Activated T-helper 2 cell treated with anti-CD3 and anti-CD28 coated beads, Interferon-gamma antibody, Interleukin-2, Interleukin-4, amounts not matched to agents 10 μg/mL and 5 μg/mL and 100 μg/mL, durations not matched to agents 14 hours and 24 hours and 36 hours (primary cell): ENCODE results near the gene CLIC6. TPM values are rescaled to one million over a fixed set of nuclear protein-coding genes. Genes with fewer than 3 reads are reported as not detected.

Experiments
- DNase-seq: peaks from one replicate; pipeline ENCODE4 v3.0.0; 2021; ENCODE audit warnings: low spot score
- H3K27ac Mint-ChIP-seq: one replicate; pipeline ENCODE4 v1.8.0; 2021; ENCODE audit warnings: mixed read lengths
- H3K27me3 Mint-ChIP-seq: one replicate; pipeline ENCODE4 v1.8.0; 2021; ENCODE audit warnings: low read depth, mixed read lengths
- H3K36me3 Mint-ChIP-seq: one replicate; pipeline ENCODE4 v1.8.0; 2021; ENCODE audit warnings: low read depth, mixed read lengths
- H3K4me1 Mint-ChIP-seq: one replicate; pipeline ENCODE4 v1.8.0; 2021; ENCODE audit warnings: low read depth, mixed read lengths
- H3K4me3 Mint-ChIP-seq: one replicate; pipeline ENCODE4 v1.8.0; 2021; ENCODE audit warnings: low read depth, mild to moderate bottlenecking, moderate library complexity, mixed read lengths
- H3K9me3 Mint-ChIP-seq: one replicate; pipeline ENCODE4 v1.8.0; 2021; ENCODE audit warnings: mixed read lengths
- intact Hi-C: fragments of 100-400 bp; cut with micrococcal nuclease; formaldehyde crosslinking; loops from one replicate; pipeline ENCODE4 v1.15.1; 2023
- total RNA-seq: library from RNA; stranded (reverse); gene quantifications from 2 replicates; pipeline ENCODE4 v1.2.3, GENCODE V29; 2022

The CLIC6 gene
- total RNA-seq, 1 donor from 2014 or later = 1.0 TPM

DNA sequence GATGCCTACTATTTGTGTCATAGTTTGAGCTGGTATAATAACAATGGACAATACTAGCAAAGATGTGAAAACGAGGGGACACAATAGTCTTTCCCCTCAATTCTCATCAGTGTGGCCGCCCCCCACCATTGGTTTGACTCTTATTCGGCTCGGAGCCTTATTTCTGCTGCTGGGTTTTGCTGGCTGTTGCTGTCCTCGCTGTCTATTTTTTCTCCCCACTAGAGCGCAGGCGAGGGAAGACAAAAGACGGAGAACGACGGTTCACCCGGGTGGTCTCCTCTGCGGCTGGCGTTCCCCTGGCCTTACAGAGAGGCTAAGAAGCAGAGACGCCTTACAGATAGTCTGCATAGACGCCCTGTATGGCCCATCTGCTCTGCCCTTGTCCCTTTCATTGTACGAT, 19.4 kb downstream of the CLIC6 start:
- no peaks in the 10 kb centered on the region for H3K36me3 Mint-ChIP-seq
- intact Hi-C loops = no loop called here
- peak; percentile 21 for DNase-seq

DNA sequence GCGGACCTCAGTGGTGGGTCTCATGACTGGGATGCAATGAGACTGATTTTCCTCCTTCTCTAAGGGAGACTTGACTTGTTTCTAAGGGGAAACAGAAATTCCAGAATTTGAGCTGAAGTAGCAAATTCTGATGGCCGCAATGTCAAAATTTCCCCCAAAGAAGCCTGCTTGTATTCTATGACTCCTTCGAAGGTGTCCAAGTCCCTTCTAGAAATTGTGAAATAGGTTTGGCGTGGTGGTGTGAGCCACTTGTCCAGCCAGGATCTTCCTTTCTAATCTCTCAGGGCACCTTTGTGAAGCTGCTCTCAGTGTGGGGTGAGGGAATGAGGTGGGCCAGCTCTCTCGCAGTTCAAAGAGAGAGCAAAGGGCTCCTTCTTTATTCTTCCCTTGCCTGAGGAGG, 19.9 kb downstream of the CLIC6 start:
- intact Hi-C loops = no loop called here
- DNase-seq = no peak
- no peak overlapping the region for H3K4me3 Mint-ChIP-seq
- no peaks in the 10 kb centered on the region for H3K9me3 Mint-ChIP-seq
- H3K36me3 Mint-ChIP-seq = no peaks in the 10 kb centered on the region
- H3K27me3 Mint-ChIP-seq = peaks cover 31% of the 10 kb centered on the region
- H3K4me1 Mint-ChIP-seq = peaks cover 5% of the 10 kb centered on the region
- H3K27ac Mint-ChIP-seq = no peak overlapping the region

More for the DNA sequence above, 19.4 kb downstream of the CLIC6 start:
- no peak overlapping the region for H3K27ac Mint-ChIP-seq
- H3K27me3 Mint-ChIP-seq = peaks cover 29% of the 10 kb centered on the region
- H3K4me1 Mint-ChIP-seq = peaks cover 2% of the 10 kb centered on the region
- H3K4me3 Mint-ChIP-seq = no peak overlapping the region
- H3K9me3 Mint-ChIP-seq = no peaks in the 10 kb centered on the region

DNA sequence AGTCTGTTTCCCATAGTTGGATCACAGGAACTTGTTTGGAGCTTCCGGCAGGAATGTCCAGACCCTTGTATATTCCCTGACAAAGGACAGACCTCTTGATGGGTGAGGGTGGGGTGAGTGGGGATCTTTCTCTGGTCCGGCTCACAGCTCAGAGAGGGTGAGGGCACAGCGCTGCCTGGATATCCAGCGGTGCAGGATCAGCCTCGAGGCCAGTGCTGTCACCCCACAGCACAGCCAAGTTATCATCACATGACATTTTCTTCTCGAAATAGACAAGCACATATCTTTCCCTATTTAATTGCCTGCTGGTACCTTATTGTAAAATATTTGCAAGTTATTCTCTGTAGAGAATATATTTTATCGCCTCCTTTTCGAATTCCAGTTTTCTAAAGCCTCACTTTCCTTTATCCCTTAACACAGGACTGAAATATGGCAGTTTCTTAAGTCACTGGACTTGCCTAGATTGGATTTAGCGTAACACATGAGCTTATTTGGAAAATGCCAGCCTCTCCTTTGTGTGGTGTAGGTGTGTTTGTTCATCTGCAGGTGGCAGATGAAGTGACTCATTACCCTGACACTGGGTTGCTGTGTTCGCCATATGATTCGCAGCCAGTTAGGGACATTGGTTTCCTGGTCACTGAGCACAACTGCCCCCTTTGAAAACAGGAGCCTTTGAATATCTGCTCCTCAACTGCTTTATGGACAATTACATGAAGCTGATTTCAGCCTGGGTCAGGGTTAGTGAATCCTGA, 21.4 kb downstream of the CLIC6 start:
- no peak overlapping the region for H3K27ac Mint-ChIP-seq
- no peaks in the 10 kb centered on the region for H3K9me3 Mint-ChIP-seq
- no peak for DNase-seq
- no peaks in the 10 kb centered on the region for H3K36me3 Mint-ChIP-seq
- intact Hi-C loops = loop anchor here (5.0 kb wide), 1 partner anchor 1337 kb away; no protein-coding TSS in a partner anchor
- peaks cover 5% of the 10 kb centered on the region for H3K4me1 Mint-ChIP-seq
- H3K4me3 Mint-ChIP-seq = no peak overlapping the region
- peaks cover 36% of the 10 kb centered on the region for H3K27me3 Mint-ChIP-seq

DNA sequence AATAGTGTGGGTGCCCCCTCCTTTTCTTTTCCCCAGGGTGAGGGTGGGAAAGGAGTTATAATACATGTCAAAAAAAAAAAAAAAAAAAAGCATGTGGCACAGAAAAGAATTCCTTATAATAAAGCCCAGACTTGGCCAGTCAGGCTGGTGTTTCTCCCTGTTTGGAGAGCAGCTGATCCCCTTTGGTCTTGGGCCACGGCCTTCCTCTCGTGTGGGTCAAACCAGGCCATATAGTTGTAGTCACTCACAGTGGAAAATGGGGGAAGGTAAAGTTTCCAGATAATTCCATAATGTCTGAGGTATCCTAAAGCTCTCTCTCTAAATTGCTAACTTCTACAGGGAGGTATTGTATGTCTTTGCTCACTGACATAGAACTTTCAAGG, 22.0 kb downstream of the CLIC6 start:
- intact Hi-C loops = loop anchor here (5.0 kb wide), 1 partner anchor 1337 kb away; no protein-coding TSS in a partner anchor
- peaks cover 36% of the 10 kb centered on the region for H3K27me3 Mint-ChIP-seq
- H3K9me3 Mint-ChIP-seq = no peaks in the 10 kb centered on the region
- DNase-seq = no peak
- H3K27ac Mint-ChIP-seq = no peak overlapping the region
- H3K4me1 Mint-ChIP-seq = peaks cover 5% of the 10 kb centered on the region
- no peak overlapping the region for H3K4me3 Mint-ChIP-seq
- no peaks in the 10 kb centered on the region for H3K36me3 Mint-ChIP-seq

DNA sequence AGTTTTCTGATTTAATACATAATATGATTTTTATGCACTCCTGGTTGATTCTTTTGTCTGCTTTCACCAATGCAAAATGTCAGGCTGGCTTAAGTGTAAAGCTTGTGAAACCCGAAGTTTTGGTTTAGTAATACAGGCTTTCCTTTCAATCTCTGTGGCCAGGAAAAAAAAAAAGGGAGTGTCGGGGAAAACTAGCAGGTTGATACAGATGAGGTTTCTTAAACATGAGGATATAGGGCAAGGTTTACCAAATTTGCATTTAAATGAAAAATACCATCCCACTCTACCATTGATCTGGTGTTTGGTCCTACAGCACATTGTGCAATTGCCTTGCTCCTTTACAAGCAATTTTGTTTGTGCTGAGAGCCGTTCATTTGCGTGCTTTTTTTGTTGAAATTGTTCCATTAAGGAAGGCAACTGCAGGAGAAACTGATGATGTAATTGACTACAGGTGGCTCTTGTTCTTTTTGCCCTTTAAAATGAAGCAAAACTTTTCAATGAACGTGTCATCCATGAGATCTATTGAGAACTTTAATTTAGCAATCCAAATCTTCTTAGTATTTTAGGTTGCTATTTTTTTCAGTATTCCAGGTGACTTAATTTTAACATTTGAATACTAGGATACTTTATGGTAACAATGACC, 22.7 kb downstream of the CLIC6 start:
- Mint-ChIP-seq H3K4me3 (no peak overlapping the region), H3K27ac (no peak overlapping the region), H3K27me3 (peaks cover 36% of the 10 kb centered on the region), H3K9me3 (no peaks in the 10 kb centered on the region), H3K4me1 (peaks cover 5% of the 10 kb centered on the region), H3K36me3 (no peaks in the 10 kb centered on the region)
- no peak for DNase-seq
- intact Hi-C loops = loop anchor here (2.0 to 5.0 kb wide), 2 partner anchors 1149 to 1336 kb away; no protein-coding TSS in a partner anchor

DNA sequence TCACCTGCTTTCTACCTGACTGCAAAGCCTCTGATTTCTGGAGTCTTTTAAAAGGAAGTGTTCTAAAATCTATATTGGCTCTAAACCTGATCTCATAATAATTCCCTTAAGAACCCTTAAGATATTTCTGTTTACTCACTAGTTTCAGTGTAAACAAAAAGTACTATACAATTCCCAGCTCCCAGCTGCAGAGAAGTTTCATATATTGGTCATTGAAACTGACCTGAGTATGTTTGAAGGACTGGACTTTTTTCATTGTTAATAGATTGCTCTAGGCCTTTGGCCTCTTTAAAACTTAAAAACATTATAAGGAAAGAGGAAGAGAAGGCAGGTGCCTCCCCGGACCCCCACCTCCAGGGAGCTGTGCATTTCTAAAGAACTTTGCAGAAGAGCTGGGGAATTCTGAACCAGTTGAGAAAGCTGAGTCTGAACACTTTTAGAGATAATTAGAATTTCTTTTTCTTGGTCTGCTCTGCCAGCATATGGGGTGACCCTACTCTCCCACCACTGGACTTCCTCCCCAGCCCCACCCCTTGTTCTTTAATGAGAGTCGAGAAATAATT, 23.7 kb downstream of the CLIC6 start:
- Mint-ChIP-seq H3K27me3 (peaks cover 32% of the 10 kb centered on the region), H3K4me3 (no peak overlapping the region), H3K4me1 (peaks cover 5% of the 10 kb centered on the region)

DNA sequence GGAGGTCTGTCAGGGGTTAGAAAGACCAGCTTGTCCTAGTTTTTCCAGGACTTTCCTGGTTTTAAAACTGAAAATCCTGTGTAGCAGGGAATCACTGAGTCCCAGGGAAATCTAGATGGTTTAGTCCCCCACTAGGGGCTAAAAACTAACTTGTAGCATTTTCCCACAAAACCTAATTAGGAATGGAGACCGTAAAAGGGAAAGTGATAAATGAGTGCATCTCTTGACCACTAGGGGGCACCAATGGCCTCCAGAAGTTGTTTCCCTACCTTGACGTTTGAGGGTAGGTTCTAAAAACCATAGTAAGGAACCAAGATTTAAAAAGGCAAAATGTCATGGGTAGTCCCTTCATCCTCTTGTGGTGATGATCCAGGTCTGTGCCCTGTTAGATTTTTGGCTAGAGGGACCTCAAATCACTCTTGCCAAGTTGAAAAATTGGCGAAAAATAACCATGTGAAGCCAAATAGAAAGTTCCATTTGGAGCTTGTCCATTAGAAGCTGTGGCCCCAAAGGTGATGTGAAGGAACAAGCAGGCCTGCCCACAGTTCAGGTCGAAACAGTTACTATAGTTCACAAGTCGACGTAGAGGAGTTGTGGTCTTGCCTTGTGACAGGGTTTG, 24.5 kb downstream of the CLIC6 start:
- Mint-ChIP-seq H3K9me3 (no peaks in the 10 kb centered on the region), H3K27ac (no peak overlapping the region), H3K36me3 (no peaks in the 10 kb centered on the region), H3K4me3 (no peak overlapping the region), H3K27me3 (peaks cover 32% of the 10 kb centered on the region), H3K4me1 (peaks cover 5% of the 10 kb centered on the region)
- intact Hi-C loops = loop anchor here (2.0 to 5.0 kb wide), 2 partner anchors 1148 to 1334 kb away; no protein-coding TSS in a partner anchor
- peak; percentile 22 for DNase-seq

More for the DNA sequence above, 23.7 kb downstream of the CLIC6 start:
- intact Hi-C loops = loop anchor here (2.0 to 5.0 kb wide), 2 partner anchors 1148 to 1335 kb away; no protein-coding TSS in a partner anchor
- H3K9me3 Mint-ChIP-seq = no peaks in the 10 kb centered on the region
- no peaks in the 10 kb centered on the region for H3K36me3 Mint-ChIP-seq
- H3K27ac Mint-ChIP-seq = no peak overlapping the region
- no peak for DNase-seq

DNA sequence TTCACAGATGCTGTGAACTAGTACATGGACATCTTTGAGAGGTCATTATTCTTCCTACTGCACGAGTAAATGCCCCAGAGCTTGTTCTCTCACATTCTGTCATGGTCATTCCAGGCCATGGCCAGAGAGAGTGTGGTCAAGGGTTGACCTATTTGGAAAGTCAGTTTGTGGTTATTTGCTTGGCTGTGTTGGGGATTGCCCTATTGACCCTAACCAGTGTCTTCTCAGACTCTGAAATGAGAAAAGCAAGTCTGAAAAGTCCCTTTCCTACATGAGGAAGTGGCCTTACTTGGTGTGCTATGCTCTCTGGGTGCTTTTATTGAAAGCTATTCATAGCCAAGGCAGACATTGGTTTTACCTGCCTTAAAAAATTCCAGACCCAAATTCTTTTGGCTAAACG, 26.6 kb downstream of the CLIC6 start:
- Mint-ChIP-seq H3K36me3 (no peaks in the 10 kb centered on the region), H3K4me1 (peaks cover 5% of the 10 kb centered on the region), H3K4me3 (no peak overlapping the region), H3K9me3 (no peaks in the 10 kb centered on the region), H3K27me3 (peaks cover 30% of the 10 kb centered on the region), H3K27ac (no peak overlapping the region)
- DNase-seq = no peak
- intact Hi-C loops = no loop called here

DNA sequence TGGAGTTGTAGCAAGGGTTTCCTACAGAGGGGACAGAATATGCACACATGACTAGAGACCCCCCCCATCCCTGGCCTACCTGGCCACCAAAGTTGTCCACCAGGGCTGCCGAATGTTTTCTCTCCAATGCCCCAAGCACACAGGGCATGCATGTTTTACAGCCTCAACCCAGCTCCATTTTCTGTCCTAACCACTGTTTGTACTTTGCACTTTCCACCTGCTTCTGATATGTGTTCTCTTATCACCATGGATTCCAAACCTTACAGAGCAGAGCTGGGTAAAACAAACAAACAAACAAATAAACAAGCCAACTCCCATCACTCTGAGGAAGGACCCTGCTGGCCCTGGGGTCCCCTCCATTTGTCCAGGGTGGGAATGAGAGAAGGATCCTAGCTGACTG, 27.3 kb downstream of the CLIC6 start:
- Mint-ChIP-seq H3K27ac (no peak overlapping the region), H3K9me3 (no peaks in the 10 kb centered on the region), H3K36me3 (no peaks in the 10 kb centered on the region), H3K4me1 (peaks cover 5% of the 10 kb centered on the region), H3K27me3 (peaks cover 30% of the 10 kb centered on the region), H3K4me3 (no peak overlapping the region)
- intact Hi-C loops = no loop called here
- no peak for DNase-seq

DNA sequence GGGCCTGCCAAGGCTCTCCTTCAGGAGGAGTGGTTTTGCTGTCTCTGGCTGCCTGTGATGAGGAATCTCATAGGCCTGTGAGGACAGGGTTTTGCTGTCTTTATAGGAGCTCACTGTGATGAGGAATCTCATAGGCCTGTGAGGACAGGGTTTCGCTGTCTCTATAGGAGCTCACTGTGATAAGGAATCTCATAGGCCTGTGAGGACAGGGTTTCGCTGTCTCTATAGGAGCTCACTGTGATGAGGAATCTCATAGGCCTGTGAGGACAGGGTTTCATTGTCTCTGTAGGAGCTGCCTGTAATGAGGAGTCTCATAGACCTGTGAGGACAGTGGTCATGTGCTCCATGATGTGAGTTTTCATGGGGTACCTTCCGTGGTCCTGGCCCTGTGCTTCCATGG, 29.0 kb downstream of the CLIC6 start:
- Mint-ChIP-seq H3K36me3 (no peaks in the 10 kb centered on the region), H3K4me1 (peaks cover 5% of the 10 kb centered on the region), H3K27me3 (peaks cover 19% of the 10 kb centered on the region), H3K9me3 (no peaks in the 10 kb centered on the region), H3K4me3 (no peak overlapping the region), H3K27ac (no peak overlapping the region)
- DNase-seq = no peak
- intact Hi-C loops = no loop called here

DNA sequence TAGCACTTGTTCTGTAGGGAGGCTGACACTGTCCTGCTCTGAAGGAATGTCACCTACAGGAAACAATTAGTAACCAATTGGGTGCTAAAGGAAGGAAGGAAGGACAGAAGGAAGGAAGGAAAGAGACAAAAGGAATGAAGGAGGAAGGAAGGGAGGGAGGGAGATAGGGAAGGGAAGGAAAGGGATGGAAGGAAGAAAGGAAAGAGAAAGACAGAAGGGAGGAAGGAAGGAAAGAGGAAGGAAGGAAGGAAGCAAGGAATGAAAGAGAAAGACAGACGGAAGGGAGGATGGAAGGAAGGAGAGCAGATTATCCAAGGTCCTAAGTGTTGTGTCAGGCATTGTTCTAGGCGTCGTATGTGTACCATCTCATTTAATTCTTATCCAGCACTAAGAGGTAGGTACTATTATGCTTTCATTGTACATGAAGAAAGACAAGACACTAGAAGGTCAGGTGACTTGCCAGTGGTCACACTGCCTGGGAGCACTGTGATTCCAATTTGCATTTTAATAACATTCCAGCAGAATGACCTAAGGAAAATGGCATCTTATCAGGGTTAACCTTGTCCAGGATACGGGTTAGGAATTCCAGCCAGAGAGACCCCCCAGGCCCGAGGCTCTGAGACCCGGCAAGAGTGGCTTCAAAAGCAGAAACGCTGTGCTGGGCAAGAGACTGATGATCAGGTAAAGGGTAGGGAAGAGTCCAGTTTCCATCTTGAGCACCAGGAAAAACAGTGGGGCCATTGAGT, 29.6 kb downstream of the CLIC6 start:
- Mint-ChIP-seq H3K4me1 (peaks cover under 1% of the 10 kb centered on the region), H3K27ac (no peak overlapping the region), H3K9me3 (no peaks in the 10 kb centered on the region), H3K36me3 (no peaks in the 10 kb centered on the region), H3K27me3 (peaks cover 20% of the 10 kb centered on the region), H3K4me3 (no peak overlapping the region)
- intact Hi-C loops = no loop called here
- DNase-seq = no peak

DNA sequence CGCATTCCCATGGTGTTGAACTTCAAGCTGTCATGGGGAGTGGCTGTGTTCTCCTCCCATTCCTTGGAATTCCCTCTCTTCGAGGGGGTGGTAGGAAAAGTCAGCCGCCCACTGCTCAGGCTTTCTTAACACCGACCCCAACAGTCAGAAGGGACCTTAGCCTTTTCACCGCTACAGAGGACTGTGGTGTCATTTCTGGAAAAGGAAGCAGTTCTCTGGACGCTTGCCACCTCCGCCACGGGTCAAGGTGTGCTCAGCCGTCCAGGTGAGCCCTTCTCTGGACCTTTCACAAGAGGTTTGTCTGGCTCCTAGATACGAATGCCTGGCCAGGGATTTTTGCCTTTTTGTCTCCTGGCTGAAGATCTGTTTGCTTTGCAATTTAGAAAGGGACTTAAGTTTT, 31.8 kb downstream of the CLIC6 start:
- H3K36me3 Mint-ChIP-seq = no peaks in the 10 kb centered on the region
- DNase-seq = no peak
- no peaks in the 10 kb centered on the region for H3K4me1 Mint-ChIP-seq
- H3K27ac Mint-ChIP-seq = no peak overlapping the region
- intact Hi-C loops = no loop called here
- H3K4me3 Mint-ChIP-seq = no peak overlapping the region
- H3K27me3 Mint-ChIP-seq = peaks cover 28% of the 10 kb centered on the region
- no peaks in the 10 kb centered on the region for H3K9me3 Mint-ChIP-seq
